ENCODE data around the gene CCT6A. TPM values are rescaled to one million over a fixed set of nuclear protein-coding genes. Genes with fewer than 3 reads are reported as not detected.
A peak's percentile ranks its signal among the peaks of the same experiment; 100 is the strongest.
"Not testable (repeated sequence)": the region's sequence is repeated elsewhere in the genome, so short reads cannot be mapped to it uniquely, and the experiment has no call there.

CCT6A gene
- total RNA-seq, 1 donor: 193 TPM

- DNase-seq (ENCODE audit: low read depth): no peak
- no peak for TF ChIP-seq CTCF (IDR thresholded peaks at IDR 0.05; ENCODE audit: insufficient read depth, low read length)
- H3K4me3 ChIP-seq (ENCODE audit: low read depth, low read length): no peak overlapping the region
These were observed 11.9 kb downstream of the CCT6A start for GRCh38 chr7:56063500-56063881.

GRCh38 chr7:56063882-56064625 lies 12.5 kb downstream of the CCT6A start, which contains the start of gene SUMF2:
Gene SUMF2 (plus strand): TSS chr7:56064286. CDS start chr7:56064312, 26 bp downstream.
- peak; percentile 14 for TF ChIP-seq CTCF (IDR thresholded peaks at IDR 0.05; ENCODE audit: insufficient read depth, low read length)
- DNase-seq (ENCODE audit: low read depth): peak; percentile 87
- peak within 1 kb of the TSS; percentile 86 for H3K4me3 ChIP-seq (ENCODE audit: low read depth, low read length)

GRCh38 chr7:56066376-56066775 lies 14.8 kb downstream of the CCT6A start:
- not testable (repeated sequence) for H3K4me3 ChIP-seq (ENCODE audit: low read depth, low read length); DNase-seq (ENCODE audit: low read depth)

- no peak overlapping the region for H3K4me3 ChIP-seq (ENCODE audit: low read depth, low read length)
- DNase-seq (ENCODE audit: low read depth): peak; percentile 86
- TF ChIP-seq CTCF (IDR thresholded peaks at IDR 0.05; ENCODE audit: insufficient read depth, low read length): peak; percentile 89
These were observed 22.8 kb downstream of the CCT6A start for GRCh38 chr7:56074371-56074791.

- DNase-seq (ENCODE audit: low read depth): no peak
- no peak for TF ChIP-seq CTCF (IDR thresholded peaks at IDR 0.05; ENCODE audit: insufficient read depth, low read length)
- H3K4me3 ChIP-seq (ENCODE audit: low read depth, low read length): no peak overlapping the region
These were observed 26.1 kb downstream of the CCT6A start for GRCh38 chr7:56077681-56078080.

GRCh38 chr7:56078196-56078595 lies 26.6 kb downstream of the CCT6A start:
- TF ChIP-seq CTCF (IDR thresholded peaks at IDR 0.05; ENCODE audit: insufficient read depth, low read length): no peak
- no peak overlapping the region for H3K4me3 ChIP-seq (ENCODE audit: low read depth, low read length)
- DNase-seq (ENCODE audit: low read depth): no peak

- DNase-seq (ENCODE audit: low read depth): peak; percentile 68
- TF ChIP-seq CTCF (IDR thresholded peaks at IDR 0.05; ENCODE audit: insufficient read depth, low read length): peak; percentile 83
- H3K4me3 ChIP-seq (ENCODE audit: low read depth, low read length): no peak overlapping the region
These were observed 28.1 kb downstream of the CCT6A start for GRCh38 chr7:56079450-56080185.

- H3K4me3 ChIP-seq (ENCODE audit: low read depth, low read length); DNase-seq (ENCODE audit: low read depth): not testable (repeated sequence)
These were observed 29.3 kb downstream of the CCT6A start for GRCh38 chr7:56080726-56081435.

Measured in fibroblast of the aortic adventitia (primary cell).